Caco-2 (cell line): ENCODE results near the gene SOBP. TPM values are rescaled to one million over a fixed set of nuclear protein-coding genes. Genes with fewer than 3 reads are reported as not detected.

Experiments
- BruUV-seq: library from RNA; stranded (reverse); fragments of 400-500 nt; replicated peaks from 2 replicates; lab custom pipeline; 2021; lab: Mats Ljungman, UMichigan
- CTCF ChIA-PET: fragments of 300-600 bp; sonication (Branson Sonifier 250); formaldehyde crosslinking; loops from one replicate; lab custom pipeline; 2022; ENCODE audit warnings: antibody characterized with exemption; lab: Charles Lee
- POLR2A ChIA-PET: fragments of 300-600 bp; sonication (Branson Sonifier 250); formaldehyde crosslinking; loops from one replicate; lab custom pipeline; 2022; ENCODE audit warnings: antibody characterized with exemption; lab: Charles Lee
- DNase-seq, 2 experiments: peaks; one replicate each; pipeline versions ENCODE4 v3.0.0 to v3.0.0-alpha.2; 2020 to 2022
- H3K27me3 ChIP-seq: replicated peaks from 2 replicates; pipeline ENCODE4 v1.6.0; 2011; ENCODE audit warnings: low read length; ENCODE audit not compliant: control insufficient read depth, insufficient read depth
- H3K36me3 ChIP-seq: 2 replicates; pipeline ENCODE4 v1.5.1; 2011; ENCODE audit warnings: low read length; ENCODE audit not compliant: control insufficient read depth, insufficient read depth
- H3K4me1 ChIP-seq: fragments of 250-450 bp; sonication (Bioruptor Pico); 2 replicates; pipeline ENCODE4 v1.5.1; 2020; ENCODE audit warnings: mild to moderate bottlenecking
- H3K4me3 ChIP-seq: 2 replicates; pipeline ENCODE4 v1.5.1; 2011; ENCODE audit warnings: low read depth, mild to moderate bottlenecking, control low read depth, low read length
- H3K9me3 ChIP-seq: fragments of 250-450 bp; sonication (Bioruptor Pico); 2 replicates; pipeline ENCODE4 v1.5.1; 2020; ENCODE audit warnings: mild to moderate bottlenecking, moderate library complexity
- H3K27ac Mint-ChIP-seq: one replicate; pipeline ENCODE4 v1.8.0; 2022; ENCODE audit warnings: mixed read lengths; ENCODE audit not compliant: unreplicated experiment
- H3K27me3 Mint-ChIP-seq: one replicate; pipeline ENCODE4 v1.8.0; 2022; ENCODE audit warnings: mixed read lengths; ENCODE audit not compliant: insufficient read depth, unreplicated experiment
- H3K36me3 Mint-ChIP-seq: one replicate; pipeline ENCODE4 v1.8.0; 2022; ENCODE audit warnings: mild to moderate bottlenecking, mixed read lengths; ENCODE audit not compliant: insufficient read depth, unreplicated experiment
- H3K4me1 Mint-ChIP-seq: one replicate; pipeline ENCODE4 v1.8.0; 2022; ENCODE audit warnings: low read depth, mixed read lengths; ENCODE audit not compliant: unreplicated experiment
- H3K4me3 Mint-ChIP-seq: one replicate; pipeline ENCODE4 v1.8.0; 2022; ENCODE audit warnings: mild to moderate bottlenecking, moderate library complexity, mixed read lengths; ENCODE audit not compliant: unreplicated experiment
- H3K9me3 Mint-ChIP-seq: one replicate; pipeline ENCODE4 v1.8.0; 2022; ENCODE audit warnings: mixed read lengths; ENCODE audit not compliant: unreplicated experiment
- CTCF ChIP-seq, 2 experiments: fragments of 200-600 bp in 1 of 2; IDR thresholded peaks; 1 replicate in 1 of 2; 2 replicates in 1 of 2; pipeline versions ENCODE4 v1.5.1 to v1.8.0; 2011 to 2022; ENCODE audit warnings: antibody characterized with exemption in 1 of 2, control low read depth in 1 of 2, inconsistent platforms in 1 of 2, low read depth in 1 of 2, low read length in 1 of 2, mild to moderate bottlenecking in 1 of 2, moderate library complexity in 1 of 2; ENCODE audit not compliant: insufficient read depth in 1 of 2, severe bottlenecking in 1 of 2, unreplicated experiment in 1 of 2
- intact Hi-C: fragments of 100-400 bp; cut with micrococcal nuclease; formaldehyde crosslinking; loops from one replicate; pipeline ENCODE4 v1.10.0; 2022; ENCODE audit not compliant: unreplicated experiment
- total RNA-seq: library from RNA; stranded (reverse); gene quantifications from 2 replicates; pipeline ENCODE4 v1.2.3, GENCODE V29; 2022

Gene SOBP
- total RNA-seq, 1 experiment from 2014 or later: not detected

- ChIA-PET CTCF (interaction anchor here (0.6 to 2.3 kb wide), 2 partner anchors 48 to 311 kb away, joined by 5 to 7 read pairs; no protein-coding TSS in a partner anchor), POLR2A (interaction anchor here (0.5 kb wide), 1 partner anchor 510 kb away, joined by 3 read pairs; no protein-coding TSS in a partner anchor)
- H3K27me3 ChIP-seq: no peaks in the 10 kb centered on the region
Observed at GRCh38 chr6:107629548-107630129, 139.7 kb downstream of the SOBP start.

GRCh38 chr6:107630348-107630977, 140.5 kb downstream of the SOBP start:
- no peaks in the 10 kb centered on the region for H3K4me1 ChIP-seq
- no peak overlapping the region for H3K4me3 ChIP-seq
- H3K27ac Mint-ChIP-seq: no peak overlapping the region
- H3K27me3 Mint-ChIP-seq: peaks cover 4% of the 10 kb centered on the region
- no TSS peak for BruUV-seq
- H3K9me3 Mint-ChIP-seq: no peaks in the 10 kb centered on the region
- H3K4me1 Mint-ChIP-seq: no peaks in the 10 kb centered on the region
- H3K36me3 ChIP-seq: no peaks in the 10 kb centered on the region
- intact Hi-C loops: no loop called here
- H3K36me3 Mint-ChIP-seq: no peaks in the 10 kb centered on the region
- no peaks in the 10 kb centered on the region for H3K9me3 ChIP-seq
- H3K4me3 Mint-ChIP-seq: no peak overlapping the region
- ChIA-PET POLR2A (no interaction called here), CTCF (no interaction called here)
- no peaks in the 10 kb centered on the region for H3K27me3 ChIP-seq
- TF ChIP-seq CTCF (IDR thresholded peaks at IDR 0.05; ENCODE audit: insufficient read depth in 1 of 2, low read depth in 1 of 2, low read length in 1 of 2, severe bottlenecking in 1 of 2, unreplicated experiment in 1 of 2): no peak
- DNase-seq: no peak

More at GRCh38 chr6:107629548-107630129, 139.7 kb downstream of the SOBP start:
- no peaks in the 10 kb centered on the region for H3K9me3 ChIP-seq
- no peaks in the 10 kb centered on the region for H3K36me3 ChIP-seq
- TF ChIP-seq CTCF (IDR thresholded peaks at IDR 0.05; ENCODE audit: insufficient read depth in 1 of 2, low read depth in 1 of 2, low read length in 1 of 2, severe bottlenecking in 1 of 2, unreplicated experiment in 1 of 2): no peak
- no peaks in the 10 kb centered on the region for H3K4me1 Mint-ChIP-seq
- H3K9me3 Mint-ChIP-seq: no peaks in the 10 kb centered on the region
- H3K27me3 Mint-ChIP-seq: peaks cover 4% of the 10 kb centered on the region
- intact Hi-C loops: no loop called here
- H3K27ac Mint-ChIP-seq: no peak overlapping the region
- no peak for DNase-seq
- H3K4me3 Mint-ChIP-seq: no peak overlapping the region
- H3K4me1 ChIP-seq: no peaks in the 10 kb centered on the region
- H3K4me3 ChIP-seq: no peak overlapping the region
- no TSS peak for BruUV-seq
- H3K36me3 Mint-ChIP-seq: no peaks in the 10 kb centered on the region

- Histone ChIP-seq H3K4me1 (no peaks in the 10 kb centered on the region), H3K4me3 (no peak overlapping the region), H3K9me3 (no peaks in the 10 kb centered on the region), H3K27me3 (no peaks in the 10 kb centered on the region), H3K36me3 (no peaks in the 10 kb centered on the region)
- no peaks in the 10 kb centered on the region for H3K4me1 Mint-ChIP-seq
- CTCF ChIA-PET: no interaction called here
- no peak for TF ChIP-seq CTCF (IDR thresholded peaks at IDR 0.05; ENCODE audit: insufficient read depth in 1 of 2, low read depth in 1 of 2, low read length in 1 of 2, severe bottlenecking in 1 of 2, unreplicated experiment in 1 of 2)
- H3K27ac Mint-ChIP-seq: no peak overlapping the region
- no TSS peak for BruUV-seq
- intact Hi-C loops: no loop called here
- POLR2A ChIA-PET: interaction anchor here (0.5 to 0.7 kb wide), 2 partner anchors 558 to 1034 kb away, joined by 3 to 7 read pairs; no protein-coding TSS in a partner anchor
- DNase-seq: no peak
- no peak overlapping the region for H3K4me3 Mint-ChIP-seq
- H3K27me3 Mint-ChIP-seq: peaks cover 4% of the 10 kb centered on the region
- no peaks in the 10 kb centered on the region for H3K36me3 Mint-ChIP-seq
- no peaks in the 10 kb centered on the region for H3K9me3 Mint-ChIP-seq
Observed at GRCh38 chr6:107632381-107633136, 142.6 kb downstream of the SOBP start.
